Endothelial cell (in vitro differentiated cells): ENCODE results near the gene PHLDA2. TPM values are rescaled to one million over a fixed set of nuclear protein-coding genes. Genes with fewer than 3 reads are reported as not detected.
A peak's percentile ranks its signal among the peaks of the same experiment; 100 is the strongest.

Experiments
- DNase-seq: peaks from one replicate; pipeline ENCODE4 v3.0.0; 2021; ENCODE audit warnings: low spot score
- H3K27ac Mint-ChIP-seq: one replicate; pipeline ENCODE4 v1.8.0; 2021; ENCODE audit warnings: mixed read lengths, inconsistent platforms; ENCODE audit not compliant: unreplicated experiment
- H3K27me3 Mint-ChIP-seq: one replicate; pipeline ENCODE4 v1.8.0; 2021; ENCODE audit warnings: mild to moderate bottlenecking, moderate library complexity, mixed read lengths, inconsistent platforms; ENCODE audit not compliant: unreplicated experiment
- H3K36me3 Mint-ChIP-seq: one replicate; pipeline ENCODE4 v1.8.0; 2021; ENCODE audit warnings: mild to moderate bottlenecking, low read depth, mixed read lengths, inconsistent platforms; ENCODE audit not compliant: unreplicated experiment
- H3K4me1 Mint-ChIP-seq: one replicate; pipeline ENCODE4 v1.8.0; 2021; ENCODE audit warnings: mild to moderate bottlenecking, mixed read lengths, inconsistent platforms; ENCODE audit not compliant: unreplicated experiment
- H3K4me3 Mint-ChIP-seq: one replicate; pipeline ENCODE4 v1.8.0; 2021; ENCODE audit warnings: mild to moderate bottlenecking, mixed read lengths, inconsistent platforms; ENCODE audit not compliant: unreplicated experiment
- H3K9me3 Mint-ChIP-seq: one replicate; pipeline ENCODE4 v1.8.0; 2021; ENCODE audit warnings: mixed read lengths, inconsistent platforms; ENCODE audit not compliant: unreplicated experiment
- total RNA-seq: library from RNA; stranded (reverse); fragmentation: NEBNext Ultra II Directional; extraction: Animal tissue kit (Norgen Biotek cat#: 25700); gene quantifications from one replicate; pipeline ENCODE4 v1.2.1, GENCODE V29; 2021; ENCODE audit not compliant: unreplicated experiment
- TF ChIP-seq, protein P1 (sequence below): fragments of 200-600 bp; sonication (generic); IDR thresholded peaks from one replicate; pipeline ENCODE4 v1.5.0; 2021; ENCODE audit warnings: antibody characterized with exemption; ENCODE audit not compliant: unreplicated experiment

The PHLDA2 gene
- total RNA-seq, 1 donor from 2014 or later: 8.1 TPM

DNA sequence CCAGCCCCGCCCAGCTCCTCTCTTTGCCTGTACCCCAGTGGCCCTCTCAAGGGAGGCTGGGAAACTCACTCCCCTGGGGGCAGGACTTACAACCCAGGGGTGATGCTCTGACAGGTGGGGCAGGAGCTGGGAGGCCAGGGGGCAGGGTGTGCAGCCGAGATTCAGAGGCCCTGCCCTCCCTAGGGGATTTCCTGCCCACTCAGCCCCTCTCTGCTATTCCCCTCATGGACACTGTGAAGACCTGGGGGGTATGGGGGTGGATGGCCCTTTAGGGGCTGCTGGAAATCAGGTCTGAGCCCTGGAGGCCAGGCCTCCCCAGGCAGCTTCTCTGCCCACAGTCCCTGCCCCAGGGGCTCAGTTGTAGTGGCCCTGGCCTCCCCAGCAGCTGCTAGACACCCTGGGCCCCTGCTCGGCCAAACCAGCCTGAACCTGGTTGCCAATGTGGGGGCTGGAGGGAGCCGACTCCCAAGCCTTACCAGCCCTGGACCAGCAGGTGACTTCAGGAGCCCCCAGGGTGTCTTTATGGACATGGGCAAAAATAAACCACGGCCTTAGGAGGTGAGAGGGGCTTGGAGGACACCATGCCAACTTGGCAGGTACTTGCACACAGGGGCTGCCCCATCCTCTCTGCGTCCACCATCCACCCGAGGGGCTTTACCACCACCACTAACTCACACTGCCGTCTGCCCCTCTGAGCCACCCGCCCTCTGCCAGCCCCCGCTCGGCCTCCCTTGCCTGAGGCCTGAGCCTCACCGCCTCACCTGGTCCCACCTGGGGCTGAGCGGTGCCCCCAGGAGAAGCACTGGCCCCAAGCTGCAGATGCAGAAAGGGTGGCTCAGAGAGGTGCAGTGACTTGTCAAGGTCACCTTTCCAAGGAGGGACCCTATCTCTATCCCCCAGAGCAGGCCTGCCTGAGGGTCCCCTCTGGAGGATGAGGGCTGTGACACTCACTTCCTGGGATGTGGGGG lies 2.8 kb upstream of the PHLDA2 start:
- H3K4me1 Mint-ChIP-seq: no peaks in the 10 kb centered on the region
- H3K9me3 Mint-ChIP-seq: no peaks in the 10 kb centered on the region
- no peak overlapping the region for H3K27ac Mint-ChIP-seq
- H3K27me3 Mint-ChIP-seq: peaks cover 15% of the 10 kb centered on the region
- DNase-seq: no peak
- H3K36me3 Mint-ChIP-seq: no peaks in the 10 kb centered on the region
- TF ChIP-seq, protein P1, sequence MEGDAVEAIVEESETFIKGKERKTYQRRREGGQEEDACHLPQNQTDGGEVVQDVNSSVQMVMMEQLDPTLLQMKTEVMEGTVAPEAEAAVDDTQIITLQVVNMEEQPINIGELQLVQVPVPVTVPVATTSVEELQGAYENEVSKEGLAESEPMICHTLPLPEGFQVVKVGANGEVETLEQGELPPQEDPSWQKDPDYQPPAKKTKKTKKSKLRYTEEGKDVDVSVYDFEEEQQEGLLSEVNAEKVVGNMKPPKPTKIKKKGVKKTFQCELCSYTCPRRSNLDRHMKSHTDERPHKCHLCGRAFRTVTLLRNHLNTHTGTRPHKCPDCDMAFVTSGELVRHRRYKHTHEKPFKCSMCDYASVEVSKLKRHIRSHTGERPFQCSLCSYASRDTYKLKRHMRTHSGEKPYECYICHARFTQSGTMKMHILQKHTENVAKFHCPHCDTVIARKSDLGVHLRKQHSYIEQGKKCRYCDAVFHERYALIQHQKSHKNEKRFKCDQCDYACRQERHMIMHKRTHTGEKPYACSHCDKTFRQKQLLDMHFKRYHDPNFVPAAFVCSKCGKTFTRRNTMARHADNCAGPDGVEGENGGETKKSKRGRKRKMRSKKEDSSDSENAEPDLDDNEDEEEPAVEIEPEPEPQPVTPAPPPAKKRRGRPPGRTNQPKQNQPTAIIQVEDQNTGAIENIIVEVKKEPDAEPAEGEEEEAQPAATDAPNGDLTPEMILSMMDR: no peak
- H3K4me3 Mint-ChIP-seq: no peak overlapping the region

DNA sequence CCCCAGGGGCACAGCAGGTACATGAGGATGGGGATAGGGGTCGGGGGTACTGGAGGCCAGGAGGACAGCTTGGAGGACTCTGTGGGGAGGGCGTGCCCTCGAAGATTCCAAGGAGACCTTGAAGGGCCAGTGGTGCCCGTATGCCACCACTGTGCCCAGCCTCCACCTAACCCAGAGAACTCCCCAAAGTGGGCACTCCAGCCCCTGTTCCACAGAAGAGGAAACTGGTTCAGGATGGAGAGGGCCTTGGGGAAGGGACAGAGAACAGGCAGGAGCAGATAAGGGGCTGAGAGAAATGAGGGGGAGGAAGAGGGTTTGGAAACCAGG lies 2.2 kb upstream of the PHLDA2 start:
- Mint-ChIP-seq H3K27me3 (peaks cover 16% of the 10 kb centered on the region), H3K27ac (no peak overlapping the region)
- TF ChIP-seq, protein P1: no peak

GRCh38 chr11:2930704-2931419 lies 1.6 kb upstream of the PHLDA2 start:
- Mint-ChIP-seq H3K4me1 (no peaks in the 10 kb centered on the region), H3K9me3 (no peaks in the 10 kb centered on the region), H3K27me3 (peaks cover 18% of the 10 kb centered on the region), H3K4me3 (peak overlapping the region; percentile 78), H3K27ac (peak overlapping the region; percentile 61), H3K36me3 (no peaks in the 10 kb centered on the region)
- TF ChIP-seq, protein P1: peak; percentile 67
- peak; percentile 66 for DNase-seq

More for the DNA sequence above, 2.2 kb upstream of the PHLDA2 start:
- Mint-ChIP-seq H3K4me1 (no peaks in the 10 kb centered on the region), H3K4me3 (no peak overlapping the region), H3K36me3 (no peaks in the 10 kb centered on the region), H3K9me3 (no peaks in the 10 kb centered on the region)
- no peak for DNase-seq

- H3K27ac Mint-ChIP-seq: peak overlapping the region; percentile 67
- peak overlapping the region; percentile 78 for H3K4me3 Mint-ChIP-seq
- DNase-seq: peak; percentile 38
- peaks cover 20% of the 10 kb centered on the region for H3K27me3 Mint-ChIP-seq
- H3K4me1 Mint-ChIP-seq: no peaks in the 10 kb centered on the region
- H3K36me3 Mint-ChIP-seq: no peaks in the 10 kb centered on the region
- TF ChIP-seq, protein P1: no peak
- H3K9me3 Mint-ChIP-seq: no peaks in the 10 kb centered on the region
Measured at GRCh38 chr11:2929950-2930703, 907 bp upstream of the PHLDA2 start.
